GM19397 (cell line): Measurements from ENCODE around the gene IFI27.
A peak's percentile ranks its signal among the peaks of the same experiment; 100 is the strongest.
"Not testable (repeated sequence)": the region's sequence is repeated elsewhere in the genome, so short reads cannot be mapped to it uniquely, and the experiment has no call there.

ENCODE experiments used
- ATAC-seq: cut with Tn5 transposase; IDR thresholded peaks from one replicate; pipeline ENCODE4 v1.9.1; 2021; ENCODE audit warnings: mild to moderate bottlenecking, moderate library complexity; ENCODE audit not compliant: unreplicated experiment

Gene IFI27

DNA sequence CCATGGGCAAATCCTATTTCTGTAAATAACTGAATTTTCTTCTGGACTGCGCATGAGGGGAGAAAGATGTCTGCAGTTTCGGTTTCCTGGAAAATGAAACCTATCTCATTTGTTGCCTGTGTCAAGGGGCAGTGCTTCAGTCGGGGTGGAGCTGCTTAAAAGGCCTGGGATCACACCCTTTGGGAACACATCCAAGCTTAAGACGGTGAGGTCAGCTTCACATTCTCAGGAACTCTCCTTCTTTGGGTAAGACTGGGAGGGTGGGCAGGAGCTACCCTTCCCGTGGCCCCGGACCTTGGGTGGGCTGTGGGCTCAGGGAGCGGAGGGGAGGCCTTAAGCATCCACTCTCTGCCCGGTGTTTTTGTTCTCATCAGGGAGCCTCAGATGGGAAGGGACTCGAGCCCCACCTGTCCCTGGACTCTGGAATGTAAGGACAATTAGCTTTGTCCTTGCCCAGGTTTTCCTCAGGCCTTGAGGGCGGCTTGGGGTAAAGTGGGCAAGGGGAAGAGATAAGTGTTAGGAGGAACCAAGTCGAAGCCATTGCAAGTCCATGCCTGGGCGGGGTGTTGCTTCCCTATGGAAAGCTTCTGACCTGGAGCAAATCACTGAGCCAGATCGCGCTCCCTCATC lies at the start of gene IFI27:
Gene IFI27 (plus strand): TSS at position 185 of the 630 bp plus-strand sequence.
- ATAC-seq, result no peak

- no peak for ATAC-seq
Observed at GRCh38 chr14:94062344-94062940, 48.1 kb upstream of the IFI27 start.

- no peak for ATAC-seq
Observed at GRCh38 chr14:94066089-94066676, 44.4 kb upstream of the IFI27 start.

- not testable (repeated sequence) for ATAC-seq
Observed at GRCh38 chr14:94072076-94072475, 38.5 kb upstream of the IFI27 start.

DNA sequence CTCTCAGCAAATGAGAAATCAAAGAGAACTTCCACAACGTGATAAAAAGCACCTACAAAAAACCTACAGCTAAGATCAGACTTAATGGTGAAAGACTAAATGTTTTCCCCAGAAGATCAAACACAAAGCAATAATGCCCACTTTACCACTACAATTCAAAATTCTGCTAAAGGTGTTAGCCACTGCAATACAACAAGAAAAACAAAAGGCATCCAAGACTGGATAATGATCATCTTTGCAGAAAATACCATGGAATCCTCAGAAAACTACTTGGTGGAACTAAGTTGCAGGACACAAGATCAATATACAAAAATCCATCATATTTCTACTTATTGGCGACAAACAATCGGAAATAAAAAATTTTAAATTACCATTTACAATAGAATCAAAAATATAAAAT lies 36.0 kb upstream of the IFI27 start:
- no peak for ATAC-seq

GRCh38 chr14:94075008-94075407 lies 35.5 kb upstream of the IFI27 start:
- ATAC-seq, result no peak

GRCh38 chr14:94077111-94077821 lies 33.3 kb upstream of the IFI27 start:
- ATAC-seq, result no peak

GRCh38 chr14:94077823-94078222 lies 32.7 kb upstream of the IFI27 start:
- ATAC-seq, result no peak

- no peak for ATAC-seq
Observed at GRCh38 chr14:94079891-94080620, 30.5 kb upstream of the IFI27 start.

DNA sequence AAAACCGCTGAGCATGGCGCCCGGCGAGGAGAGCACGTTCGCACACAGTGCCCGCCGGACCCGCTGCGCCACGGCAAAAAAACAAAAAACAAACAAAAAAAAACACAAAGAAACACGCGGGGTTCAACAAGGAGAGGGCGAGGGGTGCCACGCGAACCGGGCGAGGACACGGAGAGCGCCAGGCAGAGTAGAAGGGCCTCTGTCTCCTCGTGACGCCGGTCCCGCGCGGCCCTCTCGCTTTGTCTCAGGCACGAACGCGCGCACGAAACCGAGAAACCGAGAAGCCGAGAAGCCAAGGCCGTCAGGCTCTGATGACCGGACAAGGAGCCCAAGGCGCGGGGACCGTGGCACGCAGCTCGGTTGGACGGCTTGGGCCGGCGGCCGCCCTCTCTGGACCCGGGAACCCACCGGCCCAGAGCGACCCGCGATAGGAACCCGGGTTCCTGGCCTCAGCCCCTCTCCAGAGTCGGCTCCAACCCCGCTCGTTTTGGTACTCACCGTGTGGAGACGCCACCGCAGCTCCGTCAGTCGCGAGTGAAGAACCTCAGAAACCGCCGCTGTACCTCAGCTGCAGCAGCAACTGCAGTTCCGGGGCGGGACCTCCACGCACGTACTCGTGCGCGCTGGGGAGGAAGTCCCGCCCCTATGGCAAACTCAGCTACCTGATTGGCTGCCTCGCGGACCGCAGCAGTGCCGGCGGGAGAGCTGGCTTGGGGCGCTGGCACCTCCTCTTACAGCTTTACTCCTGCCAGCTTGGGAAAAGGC lies 29.7 kb upstream of the IFI27 start, which contains the start of the genes DDX24 and IFI27L1:
Gene DDX24 (minus strand): TSS at position 582 of the 765 bp plus-strand sequence. CDS start 1,460 bp downstream, outside the sequence.
Gene IFI27L1 (plus strand): TSS at position 690 of the 765 bp plus-strand sequence. CDS start 15,628 bp downstream, outside the sequence.
- peak; percentile 98 for ATAC-seq

DNA sequence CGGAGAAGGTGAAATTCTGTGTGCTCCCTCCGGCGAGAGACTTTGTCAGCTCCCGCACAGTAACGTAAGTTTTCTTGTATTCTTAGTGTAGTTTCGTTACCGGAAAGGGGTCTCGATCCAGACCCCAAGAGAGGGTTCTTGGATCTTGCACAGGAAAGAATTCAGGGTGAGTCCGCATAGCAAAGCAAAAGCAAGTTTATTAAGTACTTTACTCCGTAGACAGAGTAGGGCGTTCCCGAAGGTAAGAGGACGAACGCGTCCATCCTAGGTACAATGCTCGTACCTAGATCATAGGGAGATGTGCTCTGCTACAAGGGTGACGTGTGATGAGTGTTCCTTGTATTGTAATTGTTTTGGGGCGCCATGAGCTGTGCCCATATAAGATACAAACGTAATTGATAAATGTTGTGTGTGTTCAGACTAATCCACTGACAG lies 29.1 kb upstream of the IFI27 start:
- peak; percentile 17 for ATAC-seq

GRCh38 chr14:94087891-94088290 lies 22.6 kb upstream of the IFI27 start:
- no peak for ATAC-seq

DNA sequence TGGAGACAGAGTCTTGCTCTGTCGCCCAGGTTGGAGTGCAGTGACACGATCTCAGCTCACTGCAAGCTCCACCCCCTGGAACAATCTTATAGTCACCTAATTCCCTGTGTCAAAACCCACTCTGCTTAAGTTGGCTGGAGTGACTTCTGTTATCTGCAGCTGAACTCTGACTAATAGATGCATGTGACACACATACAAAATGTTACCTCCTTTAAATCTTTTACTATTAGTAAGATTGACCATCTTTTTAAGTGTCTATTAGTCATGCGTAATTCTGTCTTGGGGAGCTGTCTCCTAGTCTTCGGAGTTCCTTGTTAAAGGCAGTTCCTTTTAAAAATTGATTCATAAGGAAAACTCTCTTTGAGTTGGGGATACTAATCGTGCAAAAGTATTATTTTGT lies 22.0 kb upstream of the IFI27 start:
- no peak for ATAC-seq

GRCh38 chr14:94089479-94089878 lies 21.1 kb upstream of the IFI27 start:
- ATAC-seq, result no peak

DNA sequence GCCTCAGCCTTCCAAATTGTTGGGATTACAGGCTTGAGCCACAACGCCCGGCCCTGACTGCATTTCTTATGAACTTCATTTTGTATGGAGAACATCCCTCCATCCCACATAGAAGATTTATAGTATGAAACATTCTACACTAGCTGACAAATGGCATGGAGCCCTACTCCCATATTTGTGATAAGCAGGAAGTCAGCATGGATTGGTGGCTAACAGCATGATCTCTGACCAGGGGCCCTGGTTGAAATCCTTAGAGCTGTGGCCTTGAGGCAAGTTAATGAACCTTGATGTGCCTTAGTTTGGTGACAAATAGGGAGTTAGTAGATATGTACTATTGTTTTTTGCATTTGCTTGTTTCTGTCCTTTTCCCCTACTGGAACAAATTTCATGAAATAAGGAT lies 17.1 kb upstream of the IFI27 start:
- ATAC-seq, result no peak

DNA sequence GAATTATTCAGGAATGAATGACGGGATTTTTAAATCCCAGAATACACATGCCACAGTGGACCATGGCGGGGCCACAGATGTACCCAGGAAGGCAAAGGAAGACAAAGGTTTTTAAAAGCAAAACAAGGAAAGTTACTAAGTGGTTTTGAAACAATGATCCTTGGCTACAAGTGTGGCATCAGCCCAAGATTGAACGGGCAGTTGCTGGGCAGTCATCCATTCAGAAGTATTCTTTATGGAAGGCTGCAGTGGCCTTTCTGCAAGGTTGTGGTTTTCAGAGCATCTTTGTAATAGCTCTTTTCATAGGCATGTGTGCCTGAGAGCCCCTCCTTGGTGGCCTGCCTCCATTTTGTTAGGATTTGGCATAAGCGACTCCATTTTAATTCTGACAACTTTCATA lies 13.4 kb upstream of the IFI27 start:
- ATAC-seq, result no peak

DNA sequence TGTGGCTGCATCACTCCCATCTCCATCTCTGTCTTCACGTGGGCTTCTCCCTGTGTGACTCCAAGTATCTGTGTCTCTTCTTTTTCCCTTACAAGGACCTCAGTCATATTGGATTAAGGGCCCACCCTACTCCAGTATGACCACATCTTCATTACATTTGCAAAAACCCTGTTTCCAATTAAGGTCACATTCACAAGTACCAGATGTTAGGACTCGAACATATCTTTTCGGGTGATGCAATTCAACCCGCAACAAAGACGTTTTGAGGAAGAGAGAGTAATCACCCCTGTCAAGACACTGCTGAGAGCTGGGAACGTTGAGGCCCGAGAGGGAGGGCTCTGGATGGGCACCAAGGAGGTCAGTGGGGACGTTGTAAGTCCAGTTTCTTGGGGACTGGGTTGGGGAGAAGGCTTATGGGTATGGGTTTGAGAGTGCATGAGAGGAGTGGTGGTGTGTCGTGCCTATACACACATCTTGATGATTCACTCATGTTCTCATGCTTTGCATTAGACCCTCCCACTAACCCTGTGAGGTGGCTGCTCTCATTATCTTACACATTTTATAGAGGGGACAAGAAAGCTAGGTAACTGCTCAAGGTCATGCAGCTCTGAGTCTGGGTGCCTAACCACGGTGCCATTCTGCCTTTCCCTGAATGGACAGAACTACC lies 12.1 kb upstream of the IFI27 start:
- no peak for ATAC-seq

DNA sequence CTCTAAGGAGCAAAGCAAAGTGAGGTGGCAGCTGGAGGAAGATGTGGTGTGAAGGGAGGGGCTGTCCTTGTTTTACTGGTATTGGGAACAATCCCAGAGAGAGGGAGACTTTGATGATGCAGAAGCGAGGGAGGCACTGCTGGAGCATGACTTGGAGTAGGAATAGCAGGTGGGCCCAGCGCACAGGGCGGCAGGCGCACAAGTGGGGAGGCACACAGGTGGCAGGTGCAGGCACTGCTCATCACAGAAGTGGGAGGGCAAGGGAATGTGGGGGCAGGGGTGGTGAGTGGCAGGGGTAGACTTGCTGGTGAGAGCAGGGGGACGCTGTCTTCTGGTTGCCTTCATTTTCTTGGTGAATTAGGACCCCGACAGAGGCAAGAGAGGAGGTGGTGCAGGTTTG lies 11.5 kb upstream of the IFI27 start:
- ATAC-seq, result no peak

GRCh38 chr14:94100847-94101246 lies 9.7 kb upstream of the IFI27 start:
- ATAC-seq, result no peak

GRCh38 chr14:94101748-94102147 lies 8.8 kb upstream of the IFI27 start:
- ATAC-seq, result no peak
